ENCODE data around the gene GPR160. TPM values are rescaled to one million over a fixed set of nuclear protein-coding genes. Genes with fewer than 3 reads are reported as not detected.

The GPR160 gene
- total and polyA plus RNA-seq, 10 of the 15 experiments (the other 5 are each of a cell fraction or from before 2014, with no cell fraction given), result 1.2 to 57.7 (median 30.9) TPM

DNA sequence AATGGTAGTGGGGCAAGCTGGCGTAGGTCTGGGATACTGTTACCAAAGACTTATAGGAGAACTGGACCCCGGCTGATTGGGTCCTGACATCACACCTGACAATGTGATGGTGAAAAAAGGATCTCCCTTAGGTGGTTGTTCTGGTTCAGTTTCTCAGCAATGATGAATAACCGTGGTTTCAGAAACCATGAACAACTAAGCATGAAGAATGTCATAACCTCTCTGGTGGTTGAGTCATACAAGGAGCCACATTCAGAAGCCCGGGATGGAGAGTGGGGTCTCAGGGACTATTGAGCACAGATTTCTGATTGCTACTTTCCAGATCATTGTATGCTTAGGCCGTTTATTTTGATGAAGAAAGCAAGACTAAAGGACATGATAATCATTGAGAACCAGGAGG is 17.4 kb downstream of the GPR160 start (continued):
- TF ChIP-seq EGR1 (IDR thresholded peaks at IDR 0.05; ENCODE audit: borderline replicate concordance in 1 of 2, low read depth in 2 of 2, low read length in 2 of 2) (no peak), SIX5 (IDR thresholded peaks at IDR 0.05; ENCODE audit: low read depth, low read length, severe bottlenecking) (no peak), SMAD5 (IDR thresholded peaks at IDR 0.05; ENCODE audit: low read depth) (no peak), MYB (IDR thresholded peaks at IDR 0.05; ENCODE audit: borderline replicate concordance, low read depth, low read length) (no peak), ZNF207 (IDR thresholded peaks at IDR 0.05; ENCODE audit: borderline replicate concordance) (no peak), BHLHE40 (IDR thresholded peaks at IDR 0.05; ENCODE audit: borderline replicate concordance in 1 of 2, low read depth in 2 of 2, low read length in 1 of 2) (no peak), BCL11A (IDR thresholded peaks at IDR 0.05; ENCODE audit: low read depth, low read length) (peak; percentile 72), DPF2 (IDR thresholded peaks at IDR 0.05) (no peak)
- TF ChIP-seq, protein P1, sequence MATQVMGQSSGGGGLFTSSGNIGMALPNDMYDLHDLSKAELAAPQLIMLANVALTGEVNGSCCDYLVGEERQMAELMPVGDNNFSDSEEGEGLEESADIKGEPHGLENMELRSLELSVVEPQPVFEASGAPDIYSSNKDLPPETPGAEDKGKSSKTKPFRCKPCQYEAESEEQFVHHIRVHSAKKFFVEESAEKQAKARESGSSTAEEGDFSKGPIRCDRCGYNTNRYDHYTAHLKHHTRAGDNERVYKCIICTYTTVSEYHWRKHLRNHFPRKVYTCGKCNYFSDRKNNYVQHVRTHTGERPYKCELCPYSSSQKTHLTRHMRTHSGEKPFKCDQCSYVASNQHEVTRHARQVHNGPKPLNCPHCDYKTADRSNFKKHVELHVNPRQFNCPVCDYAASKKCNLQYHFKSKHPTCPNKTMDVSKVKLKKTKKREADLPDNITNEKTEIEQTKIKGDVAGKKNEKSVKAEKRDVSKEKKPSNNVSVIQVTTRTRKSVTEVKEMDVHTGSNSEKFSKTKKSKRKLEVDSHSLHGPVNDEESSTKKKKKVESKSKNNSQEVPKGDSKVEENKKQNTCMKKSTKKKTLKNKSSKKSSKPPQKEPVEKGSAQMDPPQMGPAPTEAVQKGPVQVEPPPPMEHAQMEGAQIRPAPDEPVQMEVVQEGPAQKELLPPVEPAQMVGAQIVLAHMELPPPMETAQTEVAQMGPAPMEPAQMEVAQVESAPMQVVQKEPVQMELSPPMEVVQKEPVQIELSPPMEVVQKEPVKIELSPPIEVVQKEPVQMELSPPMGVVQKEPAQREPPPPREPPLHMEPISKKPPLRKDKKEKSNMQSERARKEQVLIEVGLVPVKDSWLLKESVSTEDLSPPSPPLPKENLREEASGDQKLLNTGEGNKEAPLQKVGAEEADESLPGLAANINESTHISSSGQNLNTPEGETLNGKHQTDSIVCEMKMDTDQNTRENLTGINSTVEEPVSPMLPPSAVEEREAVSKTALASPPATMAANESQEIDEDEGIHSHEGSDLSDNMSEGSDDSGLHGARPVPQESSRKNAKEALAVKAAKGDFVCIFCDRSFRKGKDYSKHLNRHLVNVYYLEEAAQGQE (IDR thresholded peaks at IDR 0.05; ENCODE audit: low read depth, low read length), result no peak
- TF ChIP-seq, protein P2, sequence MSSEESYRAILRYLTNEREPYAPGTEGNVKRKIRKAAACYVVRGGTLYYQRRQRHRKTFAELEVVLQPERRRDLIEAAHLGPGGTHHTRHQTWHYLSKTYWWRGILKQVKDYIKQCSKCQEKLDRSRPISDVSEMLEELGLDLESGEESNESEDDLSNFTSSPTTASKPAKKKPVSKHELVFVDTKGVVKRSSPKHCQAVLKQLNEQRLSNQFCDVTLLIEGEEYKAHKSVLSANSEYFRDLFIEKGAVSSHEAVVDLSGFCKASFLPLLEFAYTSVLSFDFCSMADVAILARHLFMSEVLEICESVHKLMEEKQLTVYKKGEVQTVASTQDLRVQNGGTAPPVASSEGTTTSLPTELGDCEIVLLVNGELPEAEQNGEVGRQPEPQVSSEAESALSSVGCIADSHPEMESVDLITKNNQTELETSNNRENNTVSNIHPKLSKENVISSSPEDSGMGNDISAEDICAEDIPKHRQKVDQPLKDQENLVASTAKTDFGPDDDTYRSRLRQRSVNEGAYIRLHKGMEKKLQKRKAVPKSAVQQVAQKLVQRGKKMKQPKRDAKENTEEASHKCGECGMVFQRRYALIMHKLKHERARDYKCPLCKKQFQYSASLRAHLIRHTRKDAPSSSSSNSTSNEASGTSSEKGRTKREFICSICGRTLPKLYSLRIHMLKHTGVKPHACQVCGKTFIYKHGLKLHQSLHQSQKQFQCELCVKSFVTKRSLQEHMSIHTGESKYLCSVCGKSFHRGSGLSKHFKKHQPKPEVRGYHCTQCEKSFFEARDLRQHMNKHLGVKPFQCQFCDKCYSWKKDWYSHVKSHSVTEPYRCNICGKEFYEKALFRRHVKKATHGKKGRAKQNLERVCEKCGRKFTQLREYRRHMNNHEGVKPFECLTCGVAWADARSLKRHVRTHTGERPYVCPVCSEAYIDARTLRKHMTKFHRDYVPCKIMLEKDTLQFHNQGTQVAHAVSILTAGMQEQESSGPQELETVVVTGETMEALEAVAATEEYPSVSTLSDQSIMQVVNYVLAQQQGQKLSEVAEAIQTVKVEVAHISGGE (CRISPR knock-in tag; IDR thresholded peaks at IDR 0.05), result no peak
- TF ChIP-seq, protein P3, sequence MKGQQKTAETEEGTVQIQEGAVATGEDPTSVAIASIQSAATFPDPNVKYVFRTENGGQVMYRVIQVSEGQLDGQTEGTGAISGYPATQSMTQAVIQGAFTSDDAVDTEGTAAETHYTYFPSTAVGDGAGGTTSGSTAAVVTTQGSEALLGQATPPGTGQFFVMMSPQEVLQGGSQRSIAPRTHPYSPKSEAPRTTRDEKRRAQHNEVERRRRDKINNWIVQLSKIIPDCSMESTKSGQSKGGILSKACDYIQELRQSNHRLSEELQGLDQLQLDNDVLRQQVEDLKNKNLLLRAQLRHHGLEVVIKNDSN (IDR thresholded peaks at IDR 0.05; ENCODE audit: borderline replicate concordance, extremely low read length, insufficient read depth, low read depth, low read length), result no peak
- TF ChIP-seq, protein P4, sequence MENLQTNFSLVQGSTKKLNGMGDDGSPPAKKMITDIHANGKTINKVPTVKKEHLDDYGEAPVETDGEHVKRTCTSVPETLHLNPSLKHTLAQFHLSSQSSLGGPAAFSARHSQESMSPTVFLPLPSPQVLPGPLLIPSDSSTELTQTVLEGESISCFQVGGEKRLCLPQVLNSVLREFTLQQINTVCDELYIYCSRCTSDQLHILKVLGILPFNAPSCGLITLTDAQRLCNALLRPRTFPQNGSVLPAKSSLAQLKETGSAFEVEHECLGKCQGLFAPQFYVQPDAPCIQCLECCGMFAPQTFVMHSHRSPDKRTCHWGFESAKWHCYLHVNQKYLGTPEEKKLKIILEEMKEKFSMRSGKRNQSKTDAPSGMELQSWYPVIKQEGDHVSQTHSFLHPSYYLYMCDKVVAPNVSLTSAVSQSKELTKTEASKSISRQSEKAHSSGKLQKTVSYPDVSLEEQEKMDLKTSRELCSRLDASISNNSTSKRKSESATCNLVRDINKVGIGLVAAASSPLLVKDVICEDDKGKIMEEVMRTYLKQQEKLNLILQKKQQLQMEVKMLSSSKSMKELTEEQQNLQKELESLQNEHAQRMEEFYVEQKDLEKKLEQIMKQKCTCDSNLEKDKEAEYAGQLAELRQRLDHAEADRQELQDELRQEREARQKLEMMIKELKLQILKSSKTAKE (IDR thresholded peaks at IDR 0.05; ENCODE audit: low read depth, poor library complexity, severe bottlenecking), result no peak
- TF ChIP-seq, protein P5, sequence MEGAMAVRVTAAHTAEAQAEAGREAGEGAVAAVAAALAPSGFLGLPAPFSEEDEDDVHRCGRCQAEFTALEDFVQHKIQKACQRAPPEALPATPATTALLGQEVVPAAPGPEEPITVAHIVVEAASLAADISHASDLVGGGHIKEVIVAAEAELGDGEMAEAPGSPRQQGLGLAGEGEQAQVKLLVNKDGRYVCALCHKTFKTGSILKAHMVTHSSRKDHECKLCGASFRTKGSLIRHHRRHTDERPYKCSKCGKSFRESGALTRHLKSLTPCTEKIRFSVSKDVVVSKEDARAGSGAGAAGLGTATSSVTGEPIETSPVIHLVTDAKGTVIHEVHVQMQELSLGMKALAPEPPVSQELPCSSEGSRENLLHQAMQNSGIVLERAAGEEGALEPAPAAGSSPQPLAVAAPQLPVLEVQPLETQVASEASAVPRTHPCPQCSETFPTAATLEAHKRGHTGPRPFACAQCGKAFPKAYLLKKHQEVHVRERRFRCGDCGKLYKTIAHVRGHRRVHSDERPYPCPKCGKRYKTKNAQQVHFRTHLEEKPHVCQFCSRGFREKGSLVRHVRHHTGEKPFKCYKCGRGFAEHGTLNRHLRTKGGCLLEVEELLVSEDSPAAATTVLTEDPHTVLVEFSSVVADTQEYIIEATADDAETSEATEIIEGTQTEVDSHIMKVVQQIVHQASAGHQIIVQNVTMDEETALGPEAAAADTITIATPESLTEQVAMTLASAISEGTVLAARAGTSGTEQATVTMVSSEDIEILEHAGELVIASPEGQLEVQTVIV (IDR thresholded peaks at IDR 0.05; ENCODE audit: borderline replicate concordance, partially characterized antibody), result no peak
- TF ChIP-seq, protein P6, sequence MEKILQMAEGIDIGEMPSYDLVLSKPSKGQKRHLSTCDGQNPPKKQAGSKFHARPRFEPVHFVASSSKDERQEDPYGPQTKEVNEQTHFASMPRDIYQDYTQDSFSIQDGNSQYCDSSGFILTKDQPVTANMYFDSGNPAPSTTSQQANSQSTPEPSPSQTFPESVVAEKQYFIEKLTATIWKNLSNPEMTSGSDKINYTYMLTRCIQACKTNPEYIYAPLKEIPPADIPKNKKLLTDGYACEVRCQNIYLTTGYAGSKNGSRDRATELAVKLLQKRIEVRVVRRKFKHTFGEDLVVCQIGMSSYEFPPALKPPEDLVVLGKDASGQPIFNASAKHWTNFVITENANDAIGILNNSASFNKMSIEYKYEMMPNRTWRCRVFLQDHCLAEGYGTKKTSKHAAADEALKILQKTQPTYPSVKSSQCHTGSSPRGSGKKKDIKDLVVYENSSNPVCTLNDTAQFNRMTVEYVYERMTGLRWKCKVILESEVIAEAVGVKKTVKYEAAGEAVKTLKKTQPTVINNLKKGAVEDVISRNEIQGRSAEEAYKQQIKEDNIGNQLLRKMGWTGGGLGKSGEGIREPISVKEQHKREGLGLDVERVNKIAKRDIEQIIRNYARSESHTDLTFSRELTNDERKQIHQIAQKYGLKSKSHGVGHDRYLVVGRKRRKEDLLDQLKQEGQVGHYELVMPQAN (conservative IDR thresholded peaks at IDR 0.05), result no peak
